ENCODE results near the gene ZNF628.
"Not testable (repeated sequence)": the region's sequence is repeated elsewhere in the genome, so short reads cannot be mapped to it uniquely, and the experiment has no call there.

ZNF628 gene

GRCh38 chr19:55444646-55445045 lies 31.8 kb upstream of the ZNF628 start:
- Histone ChIP-seq H3K36me3 (ENCODE audit: insufficient read depth, low read length) (no peaks in the 10 kb centered on the region), H3F3A (ENCODE audit: insufficient read depth, low read length) (no peaks in the 10 kb centered on the region), H3K79me2 (ENCODE audit: insufficient read depth, low read length) (no peaks in the 10 kb centered on the region), H3K4me2 (ENCODE audit: low read length) (no peak overlapping the region), H3K9me2 (ENCODE audit: low read depth, low read length) (no peaks in the 10 kb centered on the region), H2AFZ (ENCODE audit: low read length) (no peak overlapping the region), H3K27me3 (ENCODE audit: insufficient read depth, low read length) (no peaks in the 10 kb centered on the region), H3K9ac (ENCODE audit: low read length) (no peak overlapping the region), H3K27ac (ENCODE audit: low read depth, low read length, poor library complexity, severe bottlenecking) (no peak overlapping the region), H3K4me3 (ENCODE audit: low read depth, low read length, poor library complexity, severe bottlenecking) (no peak overlapping the region), H4K20me1 (ENCODE audit: insufficient read depth, low read length) (no peaks in the 10 kb centered on the region), H3K4me1 (ENCODE audit: insufficient read depth, low read length, severe bottlenecking) (no peaks in the 10 kb centered on the region), H3K9me3 (ENCODE audit: low read length) (no peaks in the 10 kb centered on the region)
- no peak for TF ChIP-seq CTCF (IDR thresholded peaks at IDR 0.05; ENCODE audit: low read length)
- no peak for TF ChIP-seq EZH2 (IDR thresholded peaks at IDR 0.05; ENCODE audit: borderline replicate concordance, low read length)

- no peak for TF ChIP-seq EZH2 (IDR thresholded peaks at IDR 0.05; ENCODE audit: borderline replicate concordance, low read length)
- no peak for TF ChIP-seq CTCF (IDR thresholded peaks at IDR 0.05; ENCODE audit: low read length)
- Histone ChIP-seq H2AFZ (ENCODE audit: low read length) (no peak overlapping the region), H3K9ac (ENCODE audit: low read length) (no peak overlapping the region), H3K36me3 (ENCODE audit: insufficient read depth, low read length) (no peaks in the 10 kb centered on the region), H3K27me3 (ENCODE audit: insufficient read depth, low read length) (no peaks in the 10 kb centered on the region), H3K9me2 (ENCODE audit: low read depth, low read length) (no peaks in the 10 kb centered on the region), H3F3A (ENCODE audit: insufficient read depth, low read length) (no peaks in the 10 kb centered on the region), H4K20me1 (ENCODE audit: insufficient read depth, low read length) (no peaks in the 10 kb centered on the region), H3K4me2 (ENCODE audit: low read length) (no peak overlapping the region), H3K4me1 (ENCODE audit: insufficient read depth, low read length, severe bottlenecking) (no peaks in the 10 kb centered on the region), H3K4me3 (ENCODE audit: low read depth, low read length, poor library complexity, severe bottlenecking) (no peak overlapping the region), H3K79me2 (ENCODE audit: insufficient read depth, low read length) (no peaks in the 10 kb centered on the region), H3K9me3 (ENCODE audit: low read length) (no peaks in the 10 kb centered on the region), H3K27ac (ENCODE audit: low read depth, low read length, poor library complexity, severe bottlenecking) (no peak overlapping the region)
These were observed 30.4 kb upstream of the ZNF628 start for GRCh38 chr19:55446060-55446459.

GRCh38 chr19:55447421-55448174 lies 28.8 kb upstream of the ZNF628 start:
- Histone ChIP-seq H3F3A (ENCODE audit: insufficient read depth, low read length) (no peaks in the 10 kb centered on the region), H3K4me1 (ENCODE audit: insufficient read depth, low read length, severe bottlenecking) (peaks cover 13% of the 10 kb centered on the region), H3K79me2 (ENCODE audit: insufficient read depth, low read length) (no peaks in the 10 kb centered on the region), H3K9me2 (ENCODE audit: low read depth, low read length) (no peaks in the 10 kb centered on the region), H3K36me3 (ENCODE audit: insufficient read depth, low read length) (no peaks in the 10 kb centered on the region), H4K20me1 (ENCODE audit: insufficient read depth, low read length) (no peaks in the 10 kb centered on the region), H3K9ac (ENCODE audit: low read length) (no peak overlapping the region), H2AFZ (ENCODE audit: low read length) (no peak overlapping the region), H3K27ac (ENCODE audit: low read depth, low read length, poor library complexity, severe bottlenecking) (no peak overlapping the region), H3K4me3 (ENCODE audit: low read depth, low read length, poor library complexity, severe bottlenecking) (no peak overlapping the region), H3K27me3 (ENCODE audit: insufficient read depth, low read length) (no peaks in the 10 kb centered on the region; the same call in 1 of the 2 replicates), H3K9me3 (ENCODE audit: low read length) (no peaks in the 10 kb centered on the region), H3K4me2 (ENCODE audit: low read length) (no peak overlapping the region)
- TF ChIP-seq EZH2 (IDR thresholded peaks at IDR 0.05; ENCODE audit: borderline replicate concordance, low read length) (no peak), CTCF (IDR thresholded peaks at IDR 0.05; ENCODE audit: low read length) (no peak)

GRCh38 chr19:55448175-55448490 lies 28.3 kb upstream of the ZNF628 start:
- H3K4me1 ChIP-seq (ENCODE audit: insufficient read depth, low read length, severe bottlenecking) = peaks cover 14% of the 10 kb centered on the region
- not testable (repeated sequence) for H2AFZ ChIP-seq (ENCODE audit: low read length); H3K9ac ChIP-seq (ENCODE audit: low read length); H3K27ac ChIP-seq (ENCODE audit: low read depth, low read length, poor library complexity, severe bottlenecking); H3K79me2 ChIP-seq (ENCODE audit: insufficient read depth, low read length); H3K4me3 ChIP-seq (ENCODE audit: low read depth, low read length, poor library complexity, severe bottlenecking); H3K4me2 ChIP-seq (ENCODE audit: low read length); H3F3A ChIP-seq (ENCODE audit: insufficient read depth, low read length); H4K20me1 ChIP-seq (ENCODE audit: insufficient read depth, low read length); H3K36me3 ChIP-seq (ENCODE audit: insufficient read depth, low read length); H3K27me3 ChIP-seq (ENCODE audit: insufficient read depth, low read length); H3K9me3 ChIP-seq (ENCODE audit: low read length); H3K9me2 ChIP-seq (ENCODE audit: low read depth, low read length)
